ENCODE measurements around the gene RUVBL2.

Gene RUVBL2

DNA sequence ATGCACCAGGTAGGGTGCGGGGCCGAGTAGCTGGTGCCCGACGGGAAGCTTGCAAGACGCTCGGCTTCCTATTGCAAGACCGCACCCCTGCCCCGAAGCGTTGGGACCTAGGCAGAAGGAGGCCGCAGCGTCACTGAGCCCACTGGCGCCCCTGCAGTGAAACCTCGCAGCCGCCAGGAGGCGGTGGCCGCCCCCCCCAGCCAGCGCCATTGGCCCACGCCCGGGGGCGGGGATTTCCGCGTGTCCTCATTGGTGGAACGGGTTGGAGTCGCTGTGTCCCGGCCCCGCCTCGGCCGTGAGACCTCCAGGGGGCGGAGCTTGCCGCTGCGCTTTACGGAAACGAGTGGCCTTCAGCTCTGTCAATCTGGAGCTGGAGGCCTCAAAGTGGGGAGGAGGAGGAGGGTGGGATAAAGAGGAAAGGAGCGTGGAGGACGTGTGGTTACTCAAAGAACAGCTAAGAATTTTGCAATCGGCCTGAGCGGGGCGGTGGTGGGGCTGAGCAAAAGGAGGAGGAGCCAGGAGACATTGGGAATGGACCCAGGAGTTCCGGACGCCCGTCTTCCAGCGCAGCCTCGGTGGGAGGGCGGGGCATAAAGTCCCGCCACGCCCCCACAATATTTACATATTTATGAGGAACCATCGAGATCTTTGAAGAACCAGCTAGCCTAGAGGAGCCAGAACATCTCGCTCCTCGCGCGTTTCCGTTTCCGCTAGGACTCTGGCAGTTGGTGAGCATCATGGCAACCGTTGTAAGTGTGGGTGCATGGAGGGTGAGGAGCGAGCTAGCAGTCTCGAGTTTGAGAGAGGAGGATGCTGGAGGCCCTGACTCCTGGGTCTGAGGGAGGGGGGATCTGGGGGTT lies at the start of gene RUVBL2, which contains the start of gene GYS1:
Gene RUVBL2 (plus strand): TSS at position 713 of the 860 bp plus-strand sequence. CDS start 25 bp downstream, at position 738.
Gene GYS1 (minus strand): TSS at position 135 of the 860 bp plus-strand sequence. CDS start 197 bp downstream, outside the sequence.
- peak; percentile 100 for DNase-seq

DNA sequence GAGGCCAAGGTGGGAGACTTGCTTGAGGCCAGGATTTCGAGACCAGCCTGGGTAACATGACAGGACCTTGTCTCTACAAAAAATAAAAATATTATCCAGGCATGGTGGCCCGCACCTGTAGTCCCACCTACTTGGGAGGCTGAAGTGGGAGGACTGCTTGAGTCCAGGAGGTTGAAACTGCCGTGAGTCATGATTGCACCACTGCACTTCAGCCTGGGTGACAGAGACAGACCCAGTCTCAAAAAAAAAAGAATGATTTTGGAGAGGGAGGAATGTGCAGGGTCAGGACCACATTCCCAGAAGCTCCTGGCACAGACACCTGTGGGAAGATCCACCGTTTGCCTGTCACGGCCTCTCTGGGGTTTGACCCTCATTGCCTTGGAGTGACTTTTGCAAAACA lies 48.3 kb upstream of the RUVBL2 start:
- no peak for DNase-seq

DNA sequence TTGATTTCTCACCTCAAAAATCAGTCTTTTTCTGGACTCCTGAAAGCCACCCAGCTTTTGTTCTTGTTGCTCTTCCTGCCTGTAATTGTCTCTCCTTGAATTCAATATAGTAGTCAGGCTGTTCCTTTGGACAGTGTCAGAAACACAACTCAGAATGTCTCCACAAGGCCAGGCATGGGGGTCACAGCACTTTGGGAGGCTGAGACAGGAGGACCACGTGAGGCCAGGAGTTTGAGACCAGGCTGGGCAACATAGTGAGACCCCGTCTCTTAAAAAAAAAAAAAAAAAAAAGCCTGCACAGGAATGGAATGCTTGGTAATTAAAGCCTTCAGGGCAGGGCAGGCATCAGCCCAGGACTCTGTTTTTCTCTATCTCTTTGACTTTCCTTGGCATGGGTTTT lies 47.9 kb upstream of the RUVBL2 start:
- no peak for DNase-seq

DNA sequence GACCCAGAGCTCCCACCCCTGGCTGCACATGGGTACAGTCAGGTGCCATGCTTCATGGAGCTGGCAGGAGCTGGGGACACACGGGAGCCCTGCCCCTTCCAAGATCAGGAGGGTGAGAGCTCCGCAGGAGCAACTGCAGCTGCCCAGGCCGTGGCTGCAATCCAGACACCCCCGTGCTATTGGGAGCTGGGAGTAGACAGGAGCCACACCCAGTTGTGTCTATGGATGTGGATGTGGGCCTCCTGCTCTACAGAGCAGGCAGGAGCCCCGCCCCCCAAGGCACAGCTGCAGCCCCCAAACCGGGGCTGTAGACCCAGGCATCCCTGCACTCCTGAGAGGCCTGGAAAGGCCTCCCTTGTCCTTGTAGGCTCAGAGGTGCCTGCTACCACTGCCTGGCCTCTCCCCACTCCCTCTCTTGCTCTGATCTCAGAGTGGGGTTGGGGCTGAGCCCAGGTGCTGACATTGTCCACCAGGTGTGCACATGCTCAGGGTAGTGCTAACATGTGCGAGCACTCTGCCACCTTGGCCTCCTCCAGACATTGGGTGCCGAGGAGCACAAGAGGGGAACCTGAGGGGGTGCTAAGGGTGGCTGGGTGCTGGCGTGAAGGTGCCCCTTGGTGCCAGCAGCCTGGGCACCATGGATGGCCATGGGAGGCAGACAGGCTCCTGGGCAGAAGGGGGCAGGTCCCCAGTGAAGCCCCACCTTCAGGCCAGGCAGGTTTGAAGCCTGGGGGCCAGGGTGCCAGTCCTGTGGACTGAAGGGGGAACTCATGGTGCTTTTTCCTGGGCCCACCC lies 47.0 kb upstream of the RUVBL2 start:
- DNase-seq, result no peak

DNA sequence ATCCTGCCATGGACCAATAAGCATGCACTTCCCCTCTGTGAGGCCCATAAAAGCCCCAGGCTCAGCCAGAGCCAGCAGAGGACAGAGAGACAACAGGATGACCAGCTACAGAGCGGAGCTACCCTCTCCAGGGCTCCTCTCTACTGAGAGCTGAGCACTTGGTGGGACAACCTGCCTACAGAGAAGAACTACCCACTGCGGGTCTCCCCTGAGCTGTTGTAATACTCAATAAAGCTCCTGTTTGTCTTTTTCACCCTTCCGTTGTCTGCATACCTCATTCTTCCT lies 46.5 kb upstream of the RUVBL2 start:
- DNase-seq, result no peak

DNA sequence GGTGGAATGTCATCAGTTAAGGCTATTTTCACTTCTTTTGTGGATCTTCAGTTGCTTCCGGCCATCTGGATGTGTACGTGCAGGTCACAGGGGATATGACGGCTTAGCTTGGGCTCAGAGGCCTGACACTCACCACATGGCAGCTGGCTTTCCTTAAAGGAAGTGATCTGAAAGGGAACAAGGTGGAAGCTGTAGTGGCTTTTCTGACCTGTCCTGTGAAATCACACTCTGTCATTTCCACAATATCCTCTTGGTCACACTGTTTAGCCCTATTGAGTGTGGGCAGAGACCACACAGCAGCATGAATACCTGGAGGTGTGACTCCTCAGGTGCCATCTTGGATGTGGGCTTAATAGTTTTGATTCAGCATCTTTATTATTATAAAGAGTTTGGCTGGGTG lies 43.5 kb upstream of the RUVBL2 start:
- DNase-seq, result no peak

DNA sequence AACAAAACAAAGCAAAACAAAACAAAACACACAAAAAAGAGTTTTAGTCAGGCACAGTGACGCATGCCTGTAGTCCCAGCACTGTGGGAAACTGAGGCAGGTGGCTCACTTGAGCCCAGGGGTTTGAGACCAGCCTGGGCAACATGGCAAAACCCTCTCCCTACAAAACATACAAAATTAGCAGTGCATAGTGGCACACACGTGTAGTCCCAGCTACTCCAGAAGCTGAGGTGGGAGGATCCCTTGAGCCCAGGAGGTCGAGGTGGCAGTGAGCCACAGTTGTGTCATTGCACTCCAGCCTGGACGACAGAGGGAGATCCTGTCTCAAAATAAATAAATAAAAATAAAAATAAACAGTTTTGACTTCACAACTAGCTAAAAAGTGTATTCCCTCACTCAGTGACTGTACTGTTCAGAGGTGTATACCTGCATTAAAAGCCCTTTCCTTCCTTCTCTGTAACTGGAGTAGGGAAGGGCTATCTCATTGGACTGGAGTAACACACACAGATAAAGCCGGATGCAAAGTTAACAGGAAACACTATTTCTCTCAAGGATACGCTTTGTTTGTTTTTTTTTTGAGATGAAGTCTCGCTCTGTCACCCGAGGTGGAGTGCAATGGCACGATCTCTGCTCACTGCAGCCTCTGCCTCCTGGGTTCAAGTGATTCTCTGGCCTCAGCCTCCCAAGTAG lies 42.7 kb upstream of the RUVBL2 start:
- DNase-seq, result no peak

DNA sequence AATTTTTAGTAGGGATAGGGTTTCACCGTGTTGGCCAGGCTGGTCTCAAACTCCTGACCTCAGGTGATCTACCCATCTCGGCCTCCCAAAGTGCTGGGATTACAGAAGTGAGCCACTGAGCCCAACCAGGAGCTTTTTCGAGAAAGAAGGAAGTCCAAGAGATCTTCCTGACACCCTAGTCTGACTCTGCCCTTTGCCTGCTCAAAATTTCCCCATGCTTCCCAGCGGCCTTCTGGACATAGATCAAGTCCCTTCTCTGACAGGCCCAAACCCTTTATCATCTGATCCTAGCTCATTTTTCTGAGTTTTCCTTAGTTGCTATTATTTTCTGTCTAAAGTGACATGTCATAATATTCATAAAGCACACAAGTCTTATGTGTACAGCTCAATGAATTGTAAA lies 40.5 kb upstream of the RUVBL2 start:
- DNase-seq, result no peak

DNA sequence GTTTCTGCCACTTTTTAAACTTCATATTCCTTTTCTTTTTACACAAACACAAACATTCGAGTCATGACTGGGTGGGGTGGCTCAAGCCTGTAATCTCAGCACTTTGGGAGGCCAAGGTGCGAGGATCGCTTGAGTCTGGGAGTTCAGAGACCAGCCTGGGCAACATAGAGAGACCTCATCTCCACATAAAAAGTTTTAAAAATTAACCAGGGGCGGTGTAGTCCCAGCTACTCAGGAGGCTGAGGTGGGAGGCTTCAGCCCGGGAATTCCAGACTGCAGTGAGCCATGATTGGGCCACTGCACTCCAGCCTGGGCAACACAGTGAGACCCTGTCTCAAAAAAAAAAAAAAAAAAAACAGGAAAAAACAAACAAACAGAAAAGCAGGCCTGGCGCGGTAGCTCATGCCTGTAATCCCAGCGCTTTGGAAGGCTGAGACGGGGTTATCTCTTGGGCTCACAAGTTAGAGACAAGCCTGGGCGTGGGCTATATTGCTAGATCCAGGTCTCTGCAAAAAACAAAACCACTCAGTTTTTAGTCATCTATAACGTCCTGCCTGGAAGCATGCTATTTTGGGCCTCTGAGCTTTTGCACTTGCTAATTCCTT lies 39.6 kb upstream of the RUVBL2 start:
- DNase-seq, result no peak

DNA sequence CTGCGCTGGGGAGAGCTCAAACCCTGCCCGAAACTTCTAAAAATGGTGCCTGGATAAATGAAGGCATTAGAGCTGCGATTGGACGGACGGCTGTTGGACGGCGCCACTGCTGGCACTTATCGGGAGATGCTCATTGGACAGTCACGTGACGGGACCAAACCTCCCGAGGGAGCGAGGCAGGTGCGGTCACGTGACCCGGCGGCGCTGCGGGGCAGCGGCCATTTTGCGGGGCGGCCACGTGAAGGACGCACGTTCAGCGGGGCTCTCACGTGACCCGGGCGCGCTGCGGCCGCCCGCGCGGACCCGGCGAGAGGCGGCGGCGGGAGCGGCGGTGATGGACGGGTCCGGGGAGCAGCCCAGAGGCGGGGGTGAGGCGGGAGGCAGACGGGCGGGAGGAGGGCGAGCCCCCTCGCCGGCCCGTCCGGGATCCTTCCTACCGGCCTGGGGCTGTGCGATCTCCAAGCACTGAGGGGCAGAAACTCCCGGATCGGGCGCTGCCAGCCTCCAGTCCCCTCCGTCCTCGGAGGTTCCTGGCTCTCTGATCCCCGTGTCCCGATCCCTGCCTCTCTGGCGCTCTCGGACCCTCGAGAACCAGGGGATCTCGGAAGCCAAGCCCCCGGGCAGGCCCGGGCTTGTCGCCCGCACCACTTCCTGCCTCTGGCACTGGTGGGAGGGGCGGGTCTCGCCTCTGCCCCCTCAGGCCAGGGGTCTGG lies 38.9 kb upstream of the RUVBL2 start, which contains the start of gene BAX:
Gene BAX (plus strand): TSS at position 281 of the 713 bp plus-strand sequence. CDS start 54 bp downstream, at position 335.
- DNase-seq, result peak; percentile 94

DNA sequence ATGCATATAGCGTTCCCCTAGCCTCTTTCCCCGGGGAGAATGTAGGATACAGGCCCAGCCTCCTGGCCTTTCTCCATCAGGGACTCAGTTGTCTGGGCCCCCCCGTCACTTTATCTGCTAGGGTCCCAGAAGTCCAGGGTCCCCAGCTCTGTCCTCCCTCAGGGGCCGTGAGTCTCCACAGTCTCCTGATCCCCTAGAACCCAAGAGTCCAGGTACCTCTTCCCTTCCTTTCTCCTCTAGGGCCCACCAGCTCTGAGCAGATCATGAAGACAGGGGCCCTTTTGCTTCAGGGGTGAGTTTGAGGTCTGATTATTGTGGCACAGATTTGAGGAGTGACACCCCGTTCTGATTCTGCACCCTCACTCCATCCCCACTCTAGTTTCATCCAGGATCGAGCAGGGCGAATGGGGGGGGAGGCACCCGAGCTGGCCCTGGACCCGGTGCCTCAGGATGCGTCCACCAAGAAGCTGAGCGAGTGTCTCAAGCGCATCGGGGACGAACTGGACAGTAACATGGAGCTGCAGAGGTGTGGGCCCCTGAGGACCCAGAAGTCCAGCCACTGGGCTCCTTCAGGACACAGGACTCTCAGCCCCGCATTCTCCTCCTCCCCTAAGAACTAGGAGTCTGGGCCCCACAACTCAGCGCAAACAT lies 38.3 kb upstream of the RUVBL2 start:
- no peak for DNase-seq

DNA sequence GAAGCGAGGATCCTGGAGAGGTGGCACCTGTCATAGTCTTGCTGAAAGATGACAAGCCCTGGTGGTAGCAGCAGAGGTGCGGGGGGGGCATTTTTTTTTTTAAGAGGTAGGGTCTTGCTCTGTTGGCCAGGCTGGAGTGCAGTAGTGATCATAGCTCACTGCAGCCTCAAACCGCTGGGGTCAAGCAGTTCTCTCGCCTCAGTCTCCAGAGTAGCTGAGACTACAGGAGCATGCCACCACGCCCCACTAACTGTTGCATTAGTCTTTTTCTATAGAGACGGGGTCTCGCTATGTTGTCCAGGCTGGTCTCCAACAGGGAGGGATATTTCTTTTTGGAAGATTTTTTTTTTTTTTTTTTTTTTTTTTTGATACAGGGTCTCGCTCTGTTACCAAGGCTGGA lies 35.7 kb upstream of the RUVBL2 start:
- no peak for DNase-seq

DNA sequence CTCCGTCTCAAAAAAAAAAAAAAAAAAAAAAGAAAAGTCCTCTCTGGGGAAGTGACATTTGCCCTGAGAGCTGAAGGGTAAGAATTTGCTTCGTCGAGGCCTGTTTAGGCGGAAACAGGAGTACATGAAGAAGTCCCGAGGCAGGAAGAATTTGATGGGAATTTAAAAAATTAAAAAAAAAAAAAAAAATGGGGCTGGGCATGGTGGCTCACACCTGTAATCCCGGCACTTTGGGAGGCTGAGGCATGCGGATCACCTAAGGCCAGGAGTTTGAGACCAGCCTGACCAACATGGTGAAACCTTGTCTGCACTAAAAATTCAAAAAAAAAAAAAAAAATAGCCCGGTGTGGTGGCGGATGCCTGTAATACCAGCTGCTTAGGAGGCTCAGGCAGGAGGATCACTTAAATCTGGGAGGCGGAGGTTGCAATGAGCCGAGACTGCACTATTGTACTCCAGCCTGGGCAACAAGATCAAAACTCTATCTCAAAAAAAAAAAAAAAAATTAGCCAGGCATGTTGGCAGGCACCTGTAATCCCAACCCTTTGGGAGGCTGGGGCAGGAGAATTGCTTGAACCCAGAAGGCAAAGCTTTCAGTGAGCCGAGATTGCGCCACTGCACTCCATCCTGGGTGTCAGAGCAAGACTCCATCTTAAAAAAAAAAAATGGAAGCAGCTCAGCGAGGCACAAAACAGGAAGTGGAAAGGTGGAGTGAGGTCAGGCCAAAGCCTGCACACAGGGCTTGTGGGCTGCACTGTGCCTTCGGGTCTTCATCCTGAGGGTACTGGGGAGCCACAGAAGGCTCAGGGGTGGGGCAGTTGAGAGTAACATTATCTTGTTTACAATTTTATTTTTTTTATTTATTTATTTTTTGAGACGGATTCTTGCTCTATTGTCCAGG lies 34.1 kb upstream of the RUVBL2 start:
- no peak for DNase-seq

DNA sequence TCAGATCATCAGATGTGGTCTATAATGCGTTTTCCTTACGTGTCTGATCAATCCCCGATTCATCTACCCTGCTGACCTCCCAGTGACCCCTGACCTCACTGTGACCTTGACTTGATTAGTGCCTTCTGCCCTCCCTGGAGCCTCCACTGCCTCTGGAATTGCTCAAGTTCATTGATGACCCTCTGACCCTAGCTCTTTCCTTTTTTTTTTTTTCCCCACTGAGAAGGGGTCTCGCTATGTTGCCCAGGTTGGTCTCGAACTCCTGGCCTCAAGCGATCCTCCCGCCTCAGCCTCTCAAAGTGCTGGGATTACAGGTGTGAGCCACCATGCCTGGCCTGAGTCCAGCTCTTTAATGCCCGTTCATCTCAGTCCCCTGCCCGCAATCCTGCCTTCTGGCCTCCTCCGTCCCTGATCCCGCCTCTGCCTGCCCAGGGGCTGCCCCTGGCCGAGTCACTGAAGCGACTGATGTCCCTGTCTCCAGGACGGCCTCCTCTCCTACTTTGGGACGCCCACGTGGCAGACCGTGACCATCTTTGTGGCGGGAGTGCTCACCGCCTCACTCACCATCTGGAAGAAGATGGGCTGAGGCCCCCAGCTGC lies 32.5 kb upstream of the RUVBL2 start:
- no peak for DNase-seq

DNA sequence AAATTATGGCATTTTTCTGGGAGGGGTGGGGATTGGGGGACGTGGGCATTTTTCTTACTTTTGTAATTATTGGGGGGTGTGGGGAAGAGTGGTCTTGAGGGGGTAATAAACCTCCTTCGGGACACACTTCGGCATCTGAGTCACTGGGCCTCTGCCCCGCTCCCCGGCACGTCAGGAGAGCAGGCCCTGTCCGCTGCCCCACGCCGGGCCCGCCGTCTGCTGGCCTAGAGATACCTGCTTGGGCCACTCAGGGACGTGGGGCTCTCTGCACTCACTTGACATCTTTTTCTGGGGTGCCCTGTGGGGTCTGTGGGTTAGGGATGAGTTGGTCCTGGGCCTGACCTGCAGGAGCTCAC lies 32.0 kb upstream of the RUVBL2 start:
- no peak for DNase-seq

DNA sequence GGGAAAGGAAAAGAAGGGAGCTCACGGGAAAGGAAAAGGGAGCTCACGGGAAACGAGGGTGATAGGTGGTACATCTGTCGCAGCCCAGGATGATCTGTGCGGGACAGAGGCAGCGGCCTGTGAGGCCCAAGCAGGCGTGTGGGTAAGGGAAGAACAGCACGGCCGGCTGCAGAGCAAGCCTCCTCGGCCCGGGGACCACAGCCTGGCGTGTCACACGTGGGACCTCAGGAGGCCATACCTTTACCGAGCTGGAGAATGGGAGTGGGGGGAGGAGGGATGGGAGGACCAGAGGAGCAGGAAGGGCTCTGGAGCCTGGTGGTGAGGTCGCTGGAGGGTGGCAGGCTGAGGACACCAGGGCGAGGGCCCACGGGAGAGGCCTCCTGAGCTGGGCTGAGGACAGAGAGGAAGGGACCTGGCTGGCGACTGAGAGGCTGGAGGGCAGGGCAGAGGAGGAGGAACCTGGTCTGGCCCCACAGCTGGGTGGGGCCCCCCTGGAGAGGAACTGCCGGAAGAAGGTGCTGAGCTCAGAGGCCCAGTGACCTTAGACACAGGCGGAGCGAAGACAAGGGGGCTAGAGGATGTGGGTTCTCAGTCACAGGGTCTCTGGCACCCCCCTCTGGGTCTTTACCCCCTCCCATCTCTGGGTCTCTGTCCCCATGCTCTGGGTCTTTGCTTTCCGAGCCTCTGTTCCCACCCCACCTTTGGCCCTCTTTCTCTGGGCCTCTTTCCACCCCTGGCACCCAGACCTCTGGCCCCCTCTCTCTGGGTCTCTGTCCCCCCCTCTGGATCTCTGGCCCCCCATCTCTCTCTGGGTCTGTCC lies 31.4 kb upstream of the RUVBL2 start:
- DNase-seq, result peak; percentile 29

DNA sequence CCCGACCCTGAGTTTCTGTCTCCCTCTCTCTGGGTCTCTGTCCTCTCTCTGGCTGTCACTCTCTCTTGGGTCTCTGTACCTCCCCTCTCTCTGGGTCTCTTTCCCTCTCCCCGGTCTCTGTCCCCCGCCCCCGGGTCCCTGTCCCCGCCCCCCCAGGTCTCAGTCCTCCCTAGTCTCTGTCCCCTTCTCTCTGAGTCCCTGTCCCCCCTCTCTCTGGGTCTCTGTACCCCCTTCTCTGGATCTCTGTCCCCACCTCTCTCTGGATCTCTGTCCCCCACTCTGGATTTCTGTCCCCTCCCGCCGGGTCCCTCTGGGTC lies 30.9 kb upstream of the RUVBL2 start:
- DNase-seq, result no peak

DNA sequence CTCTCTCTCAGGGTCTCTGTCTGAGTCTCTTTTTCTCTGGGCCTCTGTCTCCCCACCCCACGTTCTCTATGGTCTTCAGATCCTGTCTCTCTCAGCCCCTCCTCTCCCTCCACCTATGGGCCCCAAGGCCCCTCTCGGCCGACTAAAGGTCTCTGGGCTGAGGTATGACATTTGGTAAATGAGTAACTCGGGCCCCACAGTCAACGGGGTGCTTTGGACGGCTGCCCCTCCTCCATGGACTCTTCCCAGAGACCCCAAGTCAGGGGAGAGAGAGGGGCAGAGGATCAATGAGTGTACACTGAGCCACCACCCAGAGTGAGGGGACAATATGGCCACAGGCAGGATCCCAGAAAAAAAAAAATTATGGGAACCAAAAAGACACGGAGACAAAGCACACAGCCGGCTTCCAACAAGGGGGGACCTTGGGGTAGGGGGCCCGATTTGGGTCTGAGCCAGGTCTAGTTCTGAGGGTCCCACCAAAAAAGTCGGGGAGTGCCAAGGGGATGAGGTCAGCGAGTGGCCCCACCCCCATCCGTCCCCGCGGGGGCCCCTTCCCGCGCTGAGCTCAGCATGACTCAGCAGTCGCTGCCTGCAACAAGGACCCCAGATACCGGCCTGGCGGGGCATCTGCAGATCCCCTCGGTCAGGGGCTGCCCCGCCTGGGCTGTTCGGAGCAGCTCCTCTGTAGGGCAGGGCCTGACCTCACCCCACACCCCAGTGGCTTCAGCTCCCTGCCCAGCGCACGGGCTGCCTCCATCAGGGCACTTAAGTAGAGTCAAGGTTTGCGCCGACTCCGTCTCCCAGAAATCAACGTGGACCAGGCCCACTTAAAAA lies 30.1 kb upstream of the RUVBL2 start:
- DNase-seq, result peak; percentile 68
